GM18507 (cell line): ENCODE data around the gene CYP11A1.

Experiments
- DNase-seq: peaks from one replicate; pipeline ENCODE4 v3.0.0; 2011; ENCODE audit warnings: low read depth; ENCODE audit not compliant: insufficient read length; ENCODE audit errors: extremely low spot score
- FAIRE-seq: peaks from 2 replicates; lab custom pipeline; 2011; peaks lifted over from hg19 to GRCh38; lab: Jason Lieb, UNC

The CYP11A1 gene

GRCh38 chr15:74402337-74402841, 34.9 kb upstream of the CYP11A1 start:
- no peak for DNase-seq
- no peak for FAIRE-seq

- DNase-seq = no peak
These were observed 33.7 kb upstream of the CYP11A1 start for GRCh38 chr15:74400915-74401757.

GRCh38 chr15:74400313-74400860, 32.9 kb upstream of the CYP11A1 start:
- DNase-seq (no peak), FAIRE-seq (no peak)

More at GRCh38 chr15:74400915-74401757, 33.7 kb upstream of the CYP11A1 start:
- peak; percentile 88 for FAIRE-seq

GRCh38 chr15:74399511-74400312, 32.3 kb upstream of the CYP11A1 start:
- DNase-seq (no peak), FAIRE-seq (peak; percentile 92)

- no peak for DNase-seq
- peak; percentile 9 for FAIRE-seq
These were observed 31.7 kb upstream of the CYP11A1 start for GRCh38 chr15:74399100-74399499.

GRCh38 chr15:74398183-74398582, 30.7 kb upstream of the CYP11A1 start:
- peak; percentile 46 for FAIRE-seq
- DNase-seq = no peak

- DNase-seq = no peak
These were observed 30.0 kb upstream of the CYP11A1 start for GRCh38 chr15:74397239-74398068.

GRCh38 chr15:74396445-74397238, 29.2 kb upstream of the CYP11A1 start:
- DNase-seq (no peak), FAIRE-seq (peak; percentile 96)

More at GRCh38 chr15:74397239-74398068, 30.0 kb upstream of the CYP11A1 start:
- FAIRE-seq = peak; percentile 97

GRCh38 chr15:74396146-74396438, 28.6 kb upstream of the CYP11A1 start:
- DNase-seq (no peak), FAIRE-seq (no peak)

GRCh38 chr15:74395319-74396145, 28.1 kb upstream of the CYP11A1 start:
- no peak for FAIRE-seq
- DNase-seq = no peak

GRCh38 chr15:74394090-74394846, 26.8 kb upstream of the CYP11A1 start:
- FAIRE-seq (peak; percentile 71), DNase-seq (no peak)

- DNase-seq (no peak), FAIRE-seq (no peak)
These were observed 26.0 kb upstream of the CYP11A1 start for GRCh38 chr15:74393423-74393822.

- no peak for DNase-seq
- FAIRE-seq = no peak
These were observed 25.5 kb upstream of the CYP11A1 start for GRCh38 chr15:74392902-74393301.

- FAIRE-seq (no peak), DNase-seq (no peak)
These were observed 25.0 kb upstream of the CYP11A1 start for GRCh38 chr15:74392451-74392830.

- no peak for DNase-seq
- peak; percentile 47 for FAIRE-seq
These were observed 24.4 kb upstream of the CYP11A1 start for GRCh38 chr15:74391582-74392450.

- peak; percentile 45 for FAIRE-seq
These were observed 23.3 kb upstream of the CYP11A1 start for GRCh38 chr15:74390647-74391288.

More at GRCh38 chr15:74390647-74391288, 23.3 kb upstream of the CYP11A1 start:
- DNase-seq = no peak
